GM12878 (cell line): ENCODE data around the gene KISS1R. TPM values are rescaled to one million over a fixed set of nuclear protein-coding genes. Genes with fewer than 3 reads are reported as not detected.

ENCODE experiments used
- ATAC-seq: fragments of 200-7000 bp; cut with Tn5 transposase; 3 replicates; pipeline ENCODE4 v1.9.1; 2020; ENCODE audit warnings: mild to moderate bottlenecking, moderate library complexity
- BruUV-seq: library from RNA; stranded (reverse); fragments of 400-500 nt; replicated peaks from 2 replicates; lab custom pipeline; 2021; lab: Mats Ljungman, UMichigan
- CTCF ChIA-PET: fragments of 300-600 bp; sonication (Branson Sonifier 250); formaldehyde crosslinking; extraction: SDS; loops from one replicate; lab custom pipeline; 2021; ENCODE audit warnings: inconsistent platforms; lab: Yijun Ruan, JAX
- POLR2A ChIA-PET: fragments of 350-600 bp; formaldehyde crosslinking; extraction: SDS; loops from one replicate; lab custom pipeline; 2021; ENCODE audit warnings: inconsistent platforms; lab: Charles Lee
- RAD21 ChIA-PET: fragments of 300-600 bp; sonication (Branson Sonifier 250); formaldehyde crosslinking; loops from one replicate; lab custom pipeline; 2023; ENCODE audit warnings: antibody characterized with exemption; ENCODE audit not compliant: unreplicated experiment; lab: Charles Lee
- SMC1A ChIA-PET: fragments of 300-600 bp; sonication (Branson Sonifier 250); formaldehyde crosslinking; loops from one replicate; lab custom pipeline; 2023; ENCODE audit not compliant: unreplicated experiment, uncharacterized antibody; lab: Charles Lee
- DNase-seq: peaks from one replicate; pipeline ENCODE4 v3.0.0-alpha.2; 2011; ENCODE audit warnings: low read depth, low spot score
- FAIRE-seq: peaks from 3 replicates; lab custom pipeline; 2011; peaks lifted over from hg19 to GRCh38; lab: Jason Lieb, UNC
- H2AFZ ChIP-seq: 2 replicates; pipeline ENCODE4 v1.6.0; 2011; ENCODE audit warnings: low read depth, low read length, control low read depth; ENCODE audit not compliant: control insufficient read depth
- H3K27ac ChIP-seq: 2 replicates; pipeline ENCODE4 v1.5.1; 2011; ENCODE audit warnings: control low read depth; ENCODE audit not compliant: control insufficient read depth, insufficient read depth
- H3K27me3 ChIP-seq, 2 experiments: replicated peaks in 1 of 2; 2 replicates each; pipeline versions ENCODE4 v1.6.0 to v1.6.1; 2011; ENCODE audit warnings: low read length in 1 of 2; ENCODE audit not compliant: control insufficient read depth in 2 of 2, insufficient read depth in 2 of 2
- H3K36me3 ChIP-seq, 2 experiments: 2 replicates each; pipeline ENCODE4 v1.5.1; 2011; ENCODE audit warnings: low read length in 1 of 2; ENCODE audit not compliant: control insufficient read depth in 2 of 2, insufficient read depth in 2 of 2
- H3K4me1 ChIP-seq: 2 replicates; pipeline ENCODE4 v1.6.1; 2011; ENCODE audit warnings: mild to moderate bottlenecking, low read length, moderate library complexity, mixed read lengths; ENCODE audit not compliant: control insufficient read depth, insufficient read depth
- H3K4me2 ChIP-seq: 2 replicates; pipeline ENCODE4 v1.6.0; 2011; ENCODE audit warnings: control low read depth; ENCODE audit not compliant: control insufficient read depth, insufficient read depth
- H3K4me3 ChIP-seq: fragments of 200-600 bp; sonication (generic); 2 replicates; pipeline ENCODE4 v1.5.1; 2016
- H3K79me2 ChIP-seq: 2 replicates; pipeline ENCODE4 v1.6.0; 2011; ENCODE audit warnings: low read length; ENCODE audit not compliant: control insufficient read depth, insufficient read depth
- H3K9ac ChIP-seq: 2 replicates; pipeline ENCODE4 v1.8.0; 2011; ENCODE audit warnings: low read length, control low read depth, mixed read lengths; ENCODE audit not compliant: control insufficient read depth, insufficient read depth
- H3K9me3 ChIP-seq: replicated peaks from 3 replicates; pipeline ENCODE4 v1.5.1; 2011; ENCODE audit warnings: mild to moderate bottlenecking, low read length; ENCODE audit not compliant: control insufficient read depth, insufficient read depth
- H4K20me1 ChIP-seq: 2 replicates; pipeline ENCODE4 v1.6.0; 2011; ENCODE audit not compliant: control insufficient read depth, insufficient read depth
- BCL11A ChIP-seq: IDR thresholded peaks from 2 replicates; pipeline ENCODE4 v1.6.1; 2011; ENCODE audit warnings: low read depth, low read length
- MTA3 ChIP-seq: IDR thresholded peaks from 2 replicates; pipeline ENCODE4 v1.6.1; 2012; ENCODE audit warnings: low read length, inconsistent platforms, borderline replicate concordance
- SUPT20H ChIP-seq: IDR thresholded peaks from 2 replicates; pipeline ENCODE4 v1.6.1; 2011; ENCODE audit warnings: low read depth, mild to moderate bottlenecking, low read length, moderate library complexity, borderline replicate concordance; ENCODE audit not compliant: control insufficient read depth
- TCF3 ChIP-seq: IDR thresholded peaks from 2 replicates; pipeline ENCODE4 v1.6.1; 2012; ENCODE audit warnings: low read depth, mild to moderate bottlenecking, low read length, borderline replicate concordance; ENCODE audit not compliant: insufficient read depth
- ZNF24 ChIP-seq: fragments of 450-650 bp; IDR thresholded peaks from 2 replicates; pipeline ENCODE4 v1.6.1; 2017; ENCODE audit warnings: antibody characterized with exemption, mild to moderate bottlenecking
- WGBS: methylation state at CpG from one replicate; pipeline ENCODE4 v1.1.6; 2016; ENCODE audit warnings: low lambda C conversion rate; ENCODE audit not compliant: insufficient replicate concordance, insufficient coverage; ENCODE audit errors: missing lambda C conversion rate; 5-methylcytosine and 5-hydroxymethylcytosine counted together
- in situ Hi-C: fragments of 300-500 bp; cut with MboI; formaldehyde crosslinking; loops from 9 replicates; pipeline ENCODE4 v1.14.3; 2018; ENCODE audit warnings: mixed read lengths
- intact Hi-C: fragments of 100-400 bp; cut with micrococcal nuclease; formaldehyde crosslinking; loops from one replicate; pipeline ENCODE4 v1.14.2; 2022; ENCODE audit not compliant: unreplicated experiment
- polyA plus RNA-seq, 11 experiments: library from polyadenylated mRNA; depleted of rRNA in 4 of 11; unstranded in 6 of 11; stranded (reverse) in 5 of 11; fragments of >200 nt; fragmentation: Nextera tagmentation in 4 of 11; fragmentation: Illumina TruSeq in 1 of 11; extraction: Ambion mirVana in 4 of 11; extraction: Trizol in 1 of 11; gene quantifications; 1 replicate in 1 of 11; 2 replicates in 10 of 11; pipeline versions ENCODE4 v1.2.1 to v1.2.3, GENCODE V29; 2011 to 2016; ENCODE audit warnings: inconsistent platforms in 2 of 11, missing spikeins in 2 of 11, low read depth in 1 of 11
- total RNA-seq, 4 experiments: library from RNA; depleted of rRNA in 3 of 4; stranded (reverse); fragments of >200 nt in 3 of 4; fragmentation: Illumina TruSeq in 1 of 4; extraction: Trizol in 1 of 4; gene quantifications; 2 replicates each; pipeline versions ENCODE4 v1.2.1 to v1.2.3, GENCODE V29; 2013 to 2021
- TF ChIP-seq, protein P1 (sequence below): fragments of 450-650 bp; IDR thresholded peaks from 2 replicates; pipeline ENCODE4 v1.6.1; 2016; ENCODE audit warnings: mild to moderate bottlenecking
- TF ChIP-seq, protein P2 (sequence below): fragments of 450-650 bp; IDR thresholded peaks from 2 replicates; pipeline ENCODE4 v1.6.1; 2014; ENCODE audit warnings: mild to moderate bottlenecking

The KISS1R gene
- total and polyA plus RNA-seq, 10 of the 15 experiments (the other 5 are each of a cell fraction or from before 2014, with no cell fraction given) = 0.13 to 2.7 (median 1.4) TPM; not detected in 3

DNA sequence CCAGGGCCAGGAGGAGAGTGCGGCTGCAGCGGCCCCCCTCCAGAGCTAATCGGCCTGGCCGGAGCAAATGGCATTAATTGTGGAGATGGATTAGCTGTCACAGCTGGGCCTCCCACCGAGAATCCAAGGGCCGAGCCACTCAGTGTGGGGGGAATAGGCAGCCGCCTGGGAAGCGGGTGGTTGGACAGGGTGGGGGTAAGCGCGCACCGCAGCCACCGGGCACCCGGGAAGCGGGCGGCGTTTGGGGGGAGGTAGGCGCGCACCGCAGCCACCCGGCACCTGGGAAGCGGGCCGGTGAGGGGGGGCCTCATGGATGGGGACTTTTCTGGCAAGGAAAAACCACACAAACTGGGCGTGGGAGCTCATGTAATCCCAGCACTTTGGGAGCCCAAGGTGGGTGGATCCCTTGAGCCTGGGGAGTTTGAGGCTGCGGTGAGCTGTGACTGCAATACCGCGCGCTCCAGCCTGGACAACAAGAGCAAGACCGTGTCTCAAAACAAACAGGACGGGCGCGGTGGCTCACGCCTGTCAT lies 13.8 kb upstream of the KISS1R start:
- Histone ChIP-seq H3K9me3 (no peaks in the 10 kb centered on the region), H3K27ac (no peak overlapping the region), H4K20me1 (no peaks in the 10 kb centered on the region), H3K27me3 (no peaks in the 10 kb centered on the region), H3K4me1 (peaks cover 22% of the 10 kb centered on the region), H3K36me3 (peaks cover 0 to 6% of the 10 kb centered on the region in 2 experiments; a peak in 2 of 4 replicates), H3K9ac (no peak overlapping the region), H3K4me2 (no peak overlapping the region), H3K79me2 (peaks cover 7% of the 10 kb centered on the region)
- CTCF ChIA-PET = interaction anchor here (1.0 kb wide), 1 partner anchor 40 kb away, joined by 3 read pairs; no protein-coding TSS in a partner anchor
- DNase-seq = no peak
- RAD21 ChIA-PET = no interaction called here
- BruUV-seq = no TSS peak
- POLR2A ChIA-PET = interaction anchor here (1.0 kb wide), 1 partner anchor 11 kb away, joined by 3 read pairs; the partner anchor contains the start of gene MED16
- in situ Hi-C loops = no loop called here
- WGBS = 91% methylated on average over 31 of the region's 32 CpGs
- FAIRE-seq = no peak
- TF ChIP-seq SUPT20H (no peak), TCF3 (no peak), ZNF24 (no peak), MTA3 (no peak), BCL11A (no peak)
- TF ChIP-seq, protein P1, sequence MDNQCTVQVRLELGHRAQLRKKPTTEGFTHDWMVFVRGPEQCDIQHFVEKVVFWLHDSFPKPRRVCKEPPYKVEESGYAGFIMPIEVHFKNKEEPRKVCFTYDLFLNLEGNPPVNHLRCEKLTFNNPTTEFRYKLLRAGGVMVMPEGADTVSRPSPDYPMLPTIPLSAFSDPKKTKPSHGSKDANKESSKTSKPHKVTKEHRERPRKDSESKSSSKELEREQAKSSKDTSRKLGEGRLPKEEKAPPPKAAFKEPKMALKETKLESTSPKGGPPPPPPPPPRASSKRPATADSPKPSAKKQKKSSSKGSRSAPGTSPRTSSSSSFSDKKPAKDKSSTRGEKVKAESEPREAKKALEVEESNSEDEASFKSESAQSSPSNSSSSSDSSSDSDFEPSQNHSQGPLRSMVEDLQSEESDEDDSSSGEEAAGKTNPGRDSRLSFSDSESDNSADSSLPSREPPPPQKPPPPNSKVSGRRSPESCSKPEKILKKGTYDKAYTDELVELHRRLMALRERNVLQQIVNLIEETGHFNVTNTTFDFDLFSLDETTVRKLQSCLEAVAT = no peak
- TF ChIP-seq, protein P2, sequence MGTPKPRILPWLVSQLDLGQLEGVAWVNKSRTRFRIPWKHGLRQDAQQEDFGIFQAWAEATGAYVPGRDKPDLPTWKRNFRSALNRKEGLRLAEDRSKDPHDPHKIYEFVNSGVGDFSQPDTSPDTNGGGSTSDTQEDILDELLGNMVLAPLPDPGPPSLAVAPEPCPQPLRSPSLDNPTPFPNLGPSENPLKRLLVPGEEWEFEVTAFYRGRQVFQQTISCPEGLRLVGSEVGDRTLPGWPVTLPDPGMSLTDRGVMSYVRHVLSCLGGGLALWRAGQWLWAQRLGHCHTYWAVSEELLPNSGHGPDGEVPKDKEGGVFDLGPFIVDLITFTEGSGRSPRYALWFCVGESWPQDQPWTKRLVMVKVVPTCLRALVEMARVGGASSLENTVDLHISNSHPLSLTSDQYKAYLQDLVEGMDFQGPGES = no peak
- TF ChIP-seq, all 136 proteins: peak for 0
- Histone ChIP-seq H3K4me3 (no peak overlapping the region), H2AFZ (no peak overlapping the region)
- SMC1A ChIA-PET = no interaction called here
- ATAC-seq = no peak
- intact Hi-C loops = no loop called here
